ENCODE data around the gene NRL. TPM values are rescaled to one million over a fixed set of nuclear protein-coding genes. Genes with fewer than 3 reads are reported as not detected.

NRL gene
- total RNA-seq, 1 experiment from 2014 or later = 1.3 TPM

- POLR2A ChIA-PET = interaction anchor here (0.6 to 4.4 kb wide), 7 partner anchors 9 to 614 kb away, joined by 3 to 67 read pairs (median 6); partner anchors contain the start of genes DCAF11, NRL, PCK2 and PSME2
- DNase-seq (ENCODE audit: low spot score) (no peak), ATAC-seq (peak; percentile 7)
- CTCF ChIA-PET = interaction anchor here (0.6 to 5.2 kb wide), 14 partner anchors 7 to 527 kb away, joined by 3 to 101 read pairs (median 8); partner anchors contain the start of genes CARMIL3, DCAF11, IRF9 and NRL
- H3K27me3 Mint-ChIP-seq (ENCODE audit: low read depth) = peaks cover 26% of the 10 kb centered on the region
- peak overlapping the region; percentile 79 for H3K4me3 Mint-ChIP-seq
- no peaks in the 10 kb centered on the region for H3K36me3 Mint-ChIP-seq
- no peak overlapping the region; the same call in 1 of the 2 replicates for H3K27ac Mint-ChIP-seq
- TF ChIP-seq NFATC4 (CRISPR knock-in tag; IDR thresholded peaks at IDR 0.05) = no peak
- no peak for TF ChIP-seq ZNF317 (CRISPR knock-in tag; IDR thresholded peaks at IDR 0.05; ENCODE audit: borderline replicate concordance, low read depth)
- no peak for TF ChIP-seq ZNF423 (CRISPR knock-in tag; IDR thresholded peaks at IDR 0.05)
- TF ChIP-seq ATF1 (CRISPR knock-in tag; IDR thresholded peaks at IDR 0.05) = no peak
- no peak for TF ChIP-seq TCF7 (CRISPR knock-in tag; IDR thresholded peaks at IDR 0.05; ENCODE audit: low read depth)
- no peak for TF ChIP-seq SP1 (CRISPR knock-in tag; conservative IDR thresholded peaks at IDR 0.05)
- no peak for TF ChIP-seq ATF2 (CRISPR knock-in tag; IDR thresholded peaks at IDR 0.05; ENCODE audit: borderline replicate concordance, low read depth)
- TF ChIP-seq JAZF1 (CRISPR knock-in tag; IDR thresholded peaks at IDR 0.05) = no peak
- TF ChIP-seq FOXK1 (CRISPR knock-in tag; IDR thresholded peaks at IDR 0.05) = no peak
- TF ChIP-seq, protein P1, sequence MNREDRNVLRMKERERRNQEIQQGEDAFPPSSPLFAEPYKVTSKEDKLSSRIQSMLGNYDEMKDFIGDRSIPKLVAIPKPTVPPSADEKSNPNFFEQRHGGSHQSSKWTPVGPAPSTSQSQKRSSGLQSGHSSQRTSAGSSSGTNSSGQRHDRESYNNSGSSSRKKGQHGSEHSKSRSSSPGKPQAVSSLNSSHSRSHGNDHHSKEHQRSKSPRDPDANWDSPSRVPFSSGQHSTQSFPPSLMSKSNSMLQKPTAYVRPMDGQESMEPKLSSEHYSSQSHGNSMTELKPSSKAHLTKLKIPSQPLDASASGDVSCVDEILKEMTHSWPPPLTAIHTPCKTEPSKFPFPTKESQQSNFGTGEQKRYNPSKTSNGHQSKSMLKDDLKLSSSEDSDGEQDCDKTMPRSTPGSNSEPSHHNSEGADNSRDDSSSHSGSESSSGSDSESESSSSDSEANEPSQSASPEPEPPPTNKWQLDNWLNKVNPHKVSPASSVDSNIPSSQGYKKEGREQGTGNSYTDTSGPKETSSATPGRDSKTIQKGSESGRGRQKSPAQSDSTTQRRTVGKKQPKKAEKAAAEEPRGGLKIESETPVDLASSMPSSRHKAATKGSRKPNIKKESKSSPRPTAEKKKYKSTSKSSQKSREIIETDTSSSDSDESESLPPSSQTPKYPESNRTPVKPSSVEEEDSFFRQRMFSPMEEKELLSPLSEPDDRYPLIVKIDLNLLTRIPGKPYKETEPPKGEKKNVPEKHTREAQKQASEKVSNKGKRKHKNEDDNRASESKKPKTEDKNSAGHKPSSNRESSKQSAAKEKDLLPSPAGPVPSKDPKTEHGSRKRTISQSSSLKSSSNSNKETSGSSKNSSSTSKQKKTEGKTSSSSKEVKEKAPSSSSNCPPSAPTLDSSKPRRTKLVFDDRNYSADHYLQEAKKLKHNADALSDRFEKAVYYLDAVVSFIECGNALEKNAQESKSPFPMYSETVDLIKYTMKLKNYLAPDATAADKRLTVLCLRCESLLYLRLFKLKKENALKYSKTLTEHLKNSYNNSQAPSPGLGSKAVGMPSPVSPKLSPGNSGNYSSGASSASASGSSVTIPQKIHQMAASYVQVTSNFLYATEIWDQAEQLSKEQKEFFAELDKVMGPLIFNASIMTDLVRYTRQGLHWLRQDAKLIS (CRISPR knock-in tag; IDR thresholded peaks at IDR 0.05; ENCODE audit: borderline replicate concordance) = no peak
- TF ChIP-seq, protein P2, sequence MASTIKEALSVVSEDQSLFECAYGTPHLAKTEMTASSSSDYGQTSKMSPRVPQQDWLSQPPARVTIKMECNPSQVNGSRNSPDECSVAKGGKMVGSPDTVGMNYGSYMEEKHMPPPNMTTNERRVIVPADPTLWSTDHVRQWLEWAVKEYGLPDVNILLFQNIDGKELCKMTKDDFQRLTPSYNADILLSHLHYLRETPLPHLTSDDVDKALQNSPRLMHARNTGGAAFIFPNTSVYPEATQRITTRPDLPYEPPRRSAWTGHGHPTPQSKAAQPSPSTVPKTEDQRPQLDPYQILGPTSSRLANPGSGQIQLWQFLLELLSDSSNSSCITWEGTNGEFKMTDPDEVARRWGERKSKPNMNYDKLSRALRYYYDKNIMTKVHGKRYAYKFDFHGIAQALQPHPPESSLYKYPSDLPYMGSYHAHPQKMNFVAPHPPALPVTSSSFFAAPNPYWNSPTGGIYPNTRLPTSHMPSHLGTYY (CRISPR knock-in tag; IDR thresholded peaks at IDR 0.05) = no peak
- no peak for TF ChIP-seq MAX (CRISPR knock-in tag; IDR thresholded peaks at IDR 0.05)
- no peak for TF ChIP-seq ZNF425 (CRISPR knock-in tag; conservative IDR thresholded peaks at IDR 0.05)
- no peak for TF ChIP-seq ZNF138 (CRISPR knock-in tag; conservative IDR thresholded peaks at IDR 0.05)
- no peaks in the 10 kb centered on the region for H3K9me3 Mint-ChIP-seq
- H3K4me1 Mint-ChIP-seq = peaks cover 27% of the 10 kb centered on the region
Measured at GRCh38 chr14:24081739-24082211, 33.0 kb downstream of the NRL start.
